Stimulated activated memory B cell treated with anti-CD40 and anti-IgM and Interleukin-4, amounts not matched to agents 10 μg/mL and 1 μg/mL and 100 μg/mL, for 72 hours (primary cell): ENCODE measurements around the gene ANG.
"Not testable (repeated sequence)": the region's sequence is repeated elsewhere in the genome, so short reads cannot be mapped to it uniquely, and the experiment has no call there.

Experiments used
- ATAC-seq: fragments of 150-1000 bp; cut with Tn5 transposase; 2 replicates; pipeline ENCODE4 v1.10.0; 2021
- H3K27ac Mint-ChIP-seq: one replicate; pipeline ENCODE4 v1.8.0; 2022; ENCODE audit warnings: mild to moderate bottlenecking, mixed read lengths
- H3K27me3 Mint-ChIP-seq: one replicate; pipeline ENCODE4 v1.8.0; 2022; ENCODE audit warnings: mixed read lengths
- H3K36me3 Mint-ChIP-seq: one replicate; pipeline ENCODE4 v1.8.0; 2022; ENCODE audit warnings: mixed read lengths
- H3K4me1 Mint-ChIP-seq: one replicate; pipeline ENCODE4 v1.8.0; 2022; ENCODE audit warnings: mixed read lengths
- H3K4me3 Mint-ChIP-seq: one replicate; pipeline ENCODE4 v1.8.0; 2022; ENCODE audit warnings: mild to moderate bottlenecking, moderate library complexity, mixed read lengths
- H3K9me3 Mint-ChIP-seq: one replicate; pipeline ENCODE4 v1.8.0; 2022; ENCODE audit warnings: mixed read lengths

The ANG gene

DNA sequence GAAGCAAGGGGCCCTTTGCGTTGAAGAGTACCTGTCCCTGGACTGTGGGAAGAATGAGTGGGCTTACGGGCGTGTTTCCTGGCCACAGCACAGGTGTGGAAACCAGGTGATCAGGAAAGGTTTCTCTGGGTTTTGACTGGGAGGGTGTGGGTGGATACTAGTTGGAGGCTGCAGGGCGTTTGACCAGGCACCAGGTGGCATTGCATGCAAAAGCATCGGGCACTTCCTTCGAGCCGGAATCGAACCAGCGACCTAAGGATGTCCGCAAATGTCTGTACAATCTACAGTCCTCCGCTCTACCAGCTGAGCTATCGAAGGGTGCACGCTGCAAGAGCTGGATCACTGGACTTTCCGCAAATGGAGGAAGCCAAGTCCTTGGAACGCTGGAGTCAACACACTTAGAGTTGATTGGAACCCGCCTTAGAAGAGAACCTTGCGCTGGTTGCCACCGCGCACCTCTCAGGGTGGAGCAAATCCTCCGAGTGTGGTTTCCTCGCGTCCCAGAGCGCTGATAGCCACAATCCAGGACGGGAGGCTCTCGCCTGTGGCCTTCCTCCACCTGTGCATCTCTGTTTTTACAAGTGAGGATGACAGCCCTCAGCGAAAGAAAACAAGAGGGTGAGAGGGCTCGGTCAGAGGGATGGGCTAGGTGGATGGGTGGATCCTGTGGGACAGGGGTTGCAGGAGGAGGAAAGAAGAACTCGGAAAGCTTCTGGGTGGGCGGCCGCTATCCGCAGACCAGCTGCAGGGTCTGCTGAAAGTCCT, 25.4 kb upstream of the ANG start:
- ATAC-seq: peak; percentile 80
- Mint-ChIP-seq H3K27me3 (no peaks in the 10 kb centered on the region), H3K4me1 (peaks cover 54% of the 10 kb centered on the region), H3K9me3 (no peaks in the 10 kb centered on the region), H3K27ac (peak overlapping the region; percentile 81), H3K4me3 (peak overlapping the region; percentile 88), H3K36me3 (no peaks in the 10 kb centered on the region)

DNA sequence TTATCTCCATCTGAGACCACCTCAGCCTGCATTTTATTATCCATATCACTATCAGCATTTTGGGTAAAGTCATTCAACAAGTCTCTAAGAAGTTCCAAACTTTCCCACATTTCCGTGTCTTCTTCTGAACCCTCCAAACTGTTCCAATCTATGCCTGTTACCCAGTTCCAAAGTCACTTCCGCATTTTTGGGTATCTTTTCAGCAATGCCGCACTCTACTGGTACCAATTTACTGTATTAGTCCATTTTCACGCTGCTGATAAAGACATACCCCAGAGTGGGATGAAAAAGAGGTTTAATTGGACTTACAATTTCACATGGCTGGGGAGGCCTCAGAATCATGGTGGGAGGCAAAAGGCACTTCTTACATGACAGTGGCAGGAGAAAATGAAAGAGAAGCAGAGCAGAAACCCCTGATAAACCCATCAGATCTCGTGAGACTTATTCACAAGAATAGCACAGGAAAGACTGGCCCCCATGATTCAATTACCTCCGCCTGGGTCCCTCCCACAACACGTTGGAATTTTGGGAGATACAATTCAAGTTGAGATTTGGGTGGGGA, 22.1 kb upstream of the ANG start:
- not testable (repeated sequence) for ATAC-seq, H3K36me3 Mint-ChIP-seq, H3K9me3 Mint-ChIP-seq, H3K27me3 Mint-ChIP-seq
- Mint-ChIP-seq H3K4me1 (peaks cover 62% of the 10 kb centered on the region), H3K4me3 (peak overlapping the region; percentile 49), H3K27ac (peak overlapping the region; percentile 86)

- ATAC-seq: peak; percentile 91
- Mint-ChIP-seq H3K4me1 (peaks cover 67% of the 10 kb centered on the region), H3K36me3 (no peaks in the 10 kb centered on the region), H3K27me3 (no peaks in the 10 kb centered on the region), H3K27ac (peak overlapping the region; percentile 86), H3K9me3 (peaks cover 3% of the 10 kb centered on the region), H3K4me3 (peak overlapping the region; percentile 1)
Observed at GRCh38 chr14:20667957-20668356, 20.6 kb upstream of the ANG start.

- H3K27ac Mint-ChIP-seq: peak overlapping the region; percentile 86
- no peaks in the 10 kb centered on the region for H3K27me3 Mint-ChIP-seq
- peaks cover 57% of the 10 kb centered on the region for H3K4me1 Mint-ChIP-seq
- peaks cover 3% of the 10 kb centered on the region for H3K9me3 Mint-ChIP-seq
- no peak for ATAC-seq
- no peaks in the 10 kb centered on the region for H3K36me3 Mint-ChIP-seq
- H3K4me3 Mint-ChIP-seq: no peak overlapping the region
Observed at GRCh38 chr14:20668969-20669368, 19.6 kb upstream of the ANG start.

DNA sequence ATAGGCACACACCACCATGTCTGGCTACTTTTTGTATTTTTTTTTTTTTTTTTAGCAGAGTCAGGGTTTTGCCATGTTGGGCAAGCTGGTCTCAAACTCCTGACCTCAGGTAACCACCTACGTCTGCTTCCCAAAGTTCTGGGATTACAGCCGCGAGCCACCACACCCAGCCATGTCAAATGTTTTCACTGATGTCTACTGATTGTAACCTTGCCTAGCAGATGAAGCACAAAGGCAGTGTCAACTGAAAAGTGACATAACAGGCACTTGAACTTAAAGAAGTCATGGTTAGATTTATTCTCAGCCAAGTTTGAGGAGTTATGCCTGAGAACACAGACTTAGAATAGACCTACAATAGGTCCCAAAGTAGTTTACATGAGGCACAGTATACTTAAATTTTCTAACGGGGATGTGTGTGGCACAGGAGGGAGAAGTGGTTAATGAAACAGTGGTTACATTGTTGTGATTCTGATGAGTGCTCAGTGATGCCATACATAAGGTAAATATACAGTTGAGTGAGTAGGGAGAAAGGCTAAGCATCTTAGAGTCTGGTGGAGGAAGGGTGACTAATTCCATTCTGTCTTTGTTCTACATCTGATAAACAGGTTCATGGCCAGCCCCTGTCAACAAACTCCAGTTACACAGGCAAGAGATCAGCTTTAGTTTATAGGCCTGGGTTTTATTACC, 16.8 kb upstream of the ANG start:
- H3K36me3 Mint-ChIP-seq: no peaks in the 10 kb centered on the region
- peak overlapping the region; percentile 6 for H3K27ac Mint-ChIP-seq
- H3K27me3 Mint-ChIP-seq: no peaks in the 10 kb centered on the region
- H3K4me3 Mint-ChIP-seq: no peak overlapping the region
- peaks cover 41% of the 10 kb centered on the region for H3K4me1 Mint-ChIP-seq
- ATAC-seq: peak; percentile 73
- peaks cover 3% of the 10 kb centered on the region for H3K9me3 Mint-ChIP-seq

DNA sequence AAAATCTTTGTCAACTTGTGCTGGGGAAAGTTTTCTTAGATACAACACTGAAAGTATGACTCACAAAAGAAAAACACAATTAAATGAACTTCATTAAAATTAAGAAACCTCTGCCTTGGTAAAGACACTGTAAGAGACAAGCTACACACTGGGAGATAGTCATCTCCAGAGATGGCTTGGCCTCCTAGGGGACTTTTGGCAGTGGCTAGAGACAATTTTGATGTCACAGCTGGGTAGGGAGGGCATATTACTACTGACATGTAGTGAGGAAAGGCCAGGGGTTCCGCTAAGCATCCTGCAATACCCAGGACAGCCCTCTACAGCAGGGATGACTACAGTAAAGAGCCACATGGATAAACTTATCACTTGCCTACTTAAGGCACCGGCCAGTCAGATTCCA, 12.9 kb upstream of the ANG start:
- H3K27me3 Mint-ChIP-seq: no peaks in the 10 kb centered on the region
- no peak overlapping the region for H3K4me3 Mint-ChIP-seq
- H3K4me1 Mint-ChIP-seq: peaks cover 18% of the 10 kb centered on the region
- no peaks in the 10 kb centered on the region for H3K9me3 Mint-ChIP-seq
- H3K36me3 Mint-ChIP-seq: no peaks in the 10 kb centered on the region
- ATAC-seq: peak; percentile 77
- no peak overlapping the region for H3K27ac Mint-ChIP-seq

DNA sequence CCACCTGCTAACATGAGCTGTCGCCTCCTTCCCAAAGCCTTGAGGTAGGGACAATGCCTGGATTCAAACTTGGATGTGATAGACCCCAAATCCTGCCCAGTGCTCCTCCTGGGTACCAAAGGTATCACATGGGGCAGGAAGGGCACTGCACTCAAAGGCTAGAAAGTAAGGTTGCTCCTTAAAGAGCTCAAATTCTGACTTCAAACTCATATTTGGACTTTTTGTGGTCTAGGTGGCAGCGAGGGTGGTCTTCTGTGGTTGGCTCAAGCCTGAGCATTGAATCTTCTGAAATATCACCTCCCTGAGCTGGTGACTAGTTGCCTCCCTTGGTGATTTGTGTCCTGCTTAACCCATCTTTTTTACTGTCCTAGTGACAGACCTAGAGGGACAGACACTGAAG, 12.5 kb upstream of the ANG start:
- no peak for ATAC-seq
- Mint-ChIP-seq H3K36me3 (no peaks in the 10 kb centered on the region), H3K27me3 (no peaks in the 10 kb centered on the region), H3K9me3 (no peaks in the 10 kb centered on the region), H3K27ac (no peak overlapping the region), H3K4me3 (no peak overlapping the region), H3K4me1 (peaks cover 18% of the 10 kb centered on the region)

DNA sequence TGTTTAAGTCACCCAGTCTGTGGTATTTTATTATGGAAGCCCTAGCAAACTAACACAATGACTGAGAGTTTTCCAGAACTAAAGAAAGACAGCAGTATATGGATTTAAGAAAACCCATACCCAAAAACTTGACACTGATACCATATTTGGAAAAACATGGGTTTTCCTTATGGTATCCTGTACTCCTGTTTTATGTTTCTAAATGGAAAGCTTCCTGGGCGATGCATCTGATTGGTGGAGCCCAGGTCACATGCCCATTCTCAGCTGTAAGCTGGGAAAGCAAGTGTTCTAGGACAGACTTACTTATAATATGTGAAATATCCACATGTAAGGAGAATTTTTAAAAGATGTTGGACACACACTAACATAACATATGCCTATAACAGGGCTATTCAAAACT, 8.7 kb upstream of the ANG start:
- H3K27ac Mint-ChIP-seq: no peak overlapping the region
- H3K9me3 Mint-ChIP-seq: no peaks in the 10 kb centered on the region
- peaks cover 7% of the 10 kb centered on the region for H3K4me1 Mint-ChIP-seq
- no peaks in the 10 kb centered on the region for H3K36me3 Mint-ChIP-seq
- H3K4me3 Mint-ChIP-seq: no peak overlapping the region
- no peak for ATAC-seq
- H3K27me3 Mint-ChIP-seq: no peaks in the 10 kb centered on the region

- H3K27ac Mint-ChIP-seq: no peak overlapping the region
- no peaks in the 10 kb centered on the region for H3K36me3 Mint-ChIP-seq
- H3K4me3 Mint-ChIP-seq: no peak overlapping the region
- no peaks in the 10 kb centered on the region for H3K9me3 Mint-ChIP-seq
- H3K4me1 Mint-ChIP-seq: peaks cover 7% of the 10 kb centered on the region
- no peak for ATAC-seq
- no peaks in the 10 kb centered on the region for H3K27me3 Mint-ChIP-seq
Observed at GRCh38 chr14:20680363-20680762, 8.2 kb upstream of the ANG start.

DNA sequence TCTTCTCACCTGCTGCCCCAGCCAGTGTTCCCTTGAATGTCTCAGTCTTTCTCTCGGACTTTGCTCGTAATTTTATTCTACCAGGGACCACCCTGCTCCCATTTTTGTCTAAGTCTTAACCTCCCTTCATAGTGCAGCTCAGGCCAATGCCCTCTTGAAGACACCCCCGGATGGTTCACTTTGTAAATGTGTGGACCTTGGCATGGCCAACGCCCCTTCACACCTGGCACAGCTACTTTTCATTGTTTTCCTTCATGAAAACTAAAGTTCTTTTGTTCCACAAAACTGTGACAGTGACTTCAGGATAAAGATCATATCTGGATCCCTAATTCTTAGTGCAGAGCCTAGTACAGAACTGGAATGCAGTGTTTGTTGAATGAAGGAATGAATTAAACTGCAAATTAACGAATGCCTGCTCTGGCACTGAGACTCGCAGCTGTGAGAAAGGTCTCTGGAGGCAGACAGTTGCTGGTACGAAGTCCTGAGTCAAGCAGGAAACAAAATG, 7.7 kb upstream of the ANG start:
- H3K27ac Mint-ChIP-seq: no peak overlapping the region
- H3K27me3 Mint-ChIP-seq: no peaks in the 10 kb centered on the region
- H3K4me1 Mint-ChIP-seq: peaks cover 2% of the 10 kb centered on the region
- H3K36me3 Mint-ChIP-seq: no peaks in the 10 kb centered on the region
- H3K4me3 Mint-ChIP-seq: no peak overlapping the region
- no peaks in the 10 kb centered on the region for H3K9me3 Mint-ChIP-seq
- peak; percentile 70 for ATAC-seq

GRCh38 chr14:20681348-20682126, 7.0 kb upstream of the ANG start:
- ATAC-seq: peak; percentile 59
- Mint-ChIP-seq H3K4me1 (peaks cover 6% of the 10 kb centered on the region), H3K27ac (no peak overlapping the region), H3K36me3 (no peaks in the 10 kb centered on the region), H3K4me3 (no peak overlapping the region), H3K27me3 (no peaks in the 10 kb centered on the region), H3K9me3 (no peaks in the 10 kb centered on the region)

GRCh38 chr14:20682127-20682434, 6.5 kb upstream of the ANG start:
- no peaks in the 10 kb centered on the region for H3K9me3 Mint-ChIP-seq
- H3K27me3 Mint-ChIP-seq: no peaks in the 10 kb centered on the region
- no peak overlapping the region for H3K27ac Mint-ChIP-seq
- H3K4me3 Mint-ChIP-seq: no peak overlapping the region
- peaks cover 6% of the 10 kb centered on the region for H3K4me1 Mint-ChIP-seq
- no peak for ATAC-seq
- H3K36me3 Mint-ChIP-seq: no peaks in the 10 kb centered on the region

- H3K4me3 Mint-ChIP-seq: no peak overlapping the region
- H3K27ac Mint-ChIP-seq: no peak overlapping the region
- H3K27me3 Mint-ChIP-seq: no peaks in the 10 kb centered on the region
- no peaks in the 10 kb centered on the region for H3K36me3 Mint-ChIP-seq
- no peaks in the 10 kb centered on the region for H3K9me3 Mint-ChIP-seq
- ATAC-seq: peak; percentile 79
- H3K4me1 Mint-ChIP-seq: peaks cover 6% of the 10 kb centered on the region
Observed at GRCh38 chr14:20682435-20683124, 6.0 kb upstream of the ANG start.

DNA sequence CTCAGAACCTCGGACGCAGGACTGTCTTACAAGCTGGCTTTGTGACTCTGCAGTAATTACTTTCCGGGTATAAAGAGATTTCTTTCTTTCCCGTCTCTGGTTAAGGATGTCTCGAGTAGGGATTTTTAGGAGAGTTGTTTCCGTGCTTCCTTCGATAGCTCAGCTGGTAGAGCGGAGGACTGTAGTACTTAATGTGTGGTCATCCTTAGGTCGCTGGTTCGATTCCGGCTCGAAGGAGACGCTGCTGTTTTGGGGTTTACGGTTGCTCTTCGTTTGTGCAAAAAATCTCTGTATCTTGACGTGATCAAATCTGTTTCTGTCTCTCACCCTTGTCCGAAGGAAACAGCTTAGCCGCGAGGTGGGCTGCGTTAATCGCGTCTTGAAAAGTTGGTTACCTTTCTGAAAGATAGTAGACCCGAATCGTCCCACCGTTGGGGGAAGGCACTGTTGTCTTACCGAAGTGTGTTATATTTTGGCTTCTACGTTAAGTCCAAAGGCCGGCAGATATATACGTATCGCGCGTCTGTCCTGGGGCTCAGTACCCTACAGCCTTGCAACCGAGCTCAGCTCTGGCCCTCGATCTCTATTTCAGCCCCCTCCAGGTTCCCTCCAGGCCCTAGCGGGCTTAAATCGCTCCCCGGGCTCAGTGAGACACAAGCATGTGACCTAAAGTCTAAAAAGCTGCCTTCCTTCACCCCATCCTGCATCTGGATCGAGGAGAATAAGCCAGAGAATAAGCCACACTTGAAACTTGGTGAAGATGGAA, 5.3 kb upstream of the ANG start:
- no peaks in the 10 kb centered on the region for H3K27me3 Mint-ChIP-seq
- ATAC-seq: peak; percentile 62
- no peaks in the 10 kb centered on the region for H3K36me3 Mint-ChIP-seq
- peaks cover 6% of the 10 kb centered on the region for H3K4me1 Mint-ChIP-seq
- no peak overlapping the region for H3K4me3 Mint-ChIP-seq
- no peak overlapping the region for H3K27ac Mint-ChIP-seq
- H3K9me3 Mint-ChIP-seq: no peaks in the 10 kb centered on the region
